Endodermal cell (in vitro differentiated cells): ENCODE measurements around the gene RBFA. TPM values are rescaled to one million over a fixed set of nuclear protein-coding genes. Genes with fewer than 3 reads are reported as not detected.
A peak's percentile ranks its signal among the peaks of the same experiment; 100 is the strongest.

Experiments used
- DNase-seq: peaks from one replicate; pipeline ENCODE4 v3.0.0-alpha.2; 2017
- H3K27ac ChIP-seq: 2 replicates; pipeline ENCODE4 v1.5.1; 2013; ENCODE audit warnings: mild to moderate bottlenecking, low read depth, low read length, moderate library complexity
- H3K27me3 ChIP-seq: 2 replicates; pipeline ENCODE4 v1.6.1; 2013; ENCODE audit warnings: mild to moderate bottlenecking, low read length, moderate library complexity; ENCODE audit not compliant: insufficient read depth, control insufficient read depth, poor library complexity, severe bottlenecking
- H3K36me3 ChIP-seq: 2 replicates; pipeline ENCODE4 v1.7.0; 2013; ENCODE audit warnings: mild to moderate bottlenecking, low read length, moderate library complexity; ENCODE audit not compliant: control insufficient read depth, insufficient read depth
- H3K4me1 ChIP-seq: one replicate; pipeline ENCODE4 v1.7.0; 2013; ENCODE audit warnings: low read length; ENCODE audit not compliant: control insufficient read depth, insufficient read depth
- H3K4me3 ChIP-seq: 2 replicates; pipeline ENCODE4 v1.5.1; 2013; ENCODE audit warnings: mild to moderate bottlenecking, low read length, moderate library complexity
- H3K9ac ChIP-seq: 2 replicates; pipeline ENCODE4 v1.6.1; 2013; ENCODE audit warnings: mild to moderate bottlenecking, low read length, moderate library complexity; ENCODE audit not compliant: poor library complexity, severe bottlenecking; ENCODE audit errors: extremely low read depth
- H3K9me3 ChIP-seq: 2 replicates; pipeline ENCODE4 v1.6.1; 2013; ENCODE audit warnings: mild to moderate bottlenecking, low read length, moderate library complexity; ENCODE audit not compliant: control insufficient read depth
- H3K27ac Mint-ChIP-seq: 2 replicates; pipeline ENCODE4 v1.8.0; 2020; ENCODE audit warnings: mixed read lengths
- H3K27me3 Mint-ChIP-seq: 2 replicates; pipeline ENCODE4 v1.8.0; 2021; ENCODE audit warnings: mild to moderate bottlenecking, mixed read lengths; ENCODE audit not compliant: insufficient read depth
- H3K36me3 Mint-ChIP-seq: 2 replicates; pipeline ENCODE4 v1.8.0; 2020; ENCODE audit warnings: low read depth, mixed read lengths
- H3K4me1 Mint-ChIP-seq: 2 replicates; pipeline ENCODE4 v1.8.0; 2020; ENCODE audit warnings: mixed read lengths
- H3K4me3 Mint-ChIP-seq: 2 replicates; pipeline ENCODE4 v1.8.0; 2020; ENCODE audit warnings: mild to moderate bottlenecking, moderate library complexity, mixed read lengths
- H3K9me3 Mint-ChIP-seq: 2 replicates; pipeline ENCODE4 v1.8.0; 2020; ENCODE audit warnings: mild to moderate bottlenecking, mixed read lengths
- WGBS, 2 experiments: methylation state at CpG; one replicate each; pipeline versions ENCODE4 v1.1.5 to v1.1.7; 2013; ENCODE audit warnings: missing lambda C conversion rate in 2 of 2, mixed read lengths in 1 of 2; ENCODE audit not compliant: insufficient coverage in 1 of 2, insufficient read length in 1 of 2; 5-methylcytosine and 5-hydroxymethylcytosine counted together
- long read RNA-seq, 4 experiments: library from polyadenylated mRNA in 2 of 4; library from RNA in 1 of 4; library from capped mRNA in 1 of 4; stranded (forward) in 3 of 4; unstranded in 1 of 4; transcript quantifications; one replicate each; pipeline ENCODE4 v2.0.0, GENCODE V29; 2020 to 2021; ENCODE audit warnings: inconsistent platforms in 1 of 4
- polyA plus RNA-seq, 2 experiments: library from polyadenylated mRNA; stranded (reverse); fragments of 50-300 nt; gene quantifications; one replicate each; pipeline ENCODE4 v1.2.3, GENCODE V29; 2013
- total RNA-seq, 2 donors: library from RNA; stranded (reverse); fragmentation: NEBNext Ultra II Directional in 1 of 2; extraction: Animal tissue kit (Norgen Biotek cat#: 25700) in 1 of 2; gene quantifications; 2 replicates in 1 of 2; 3 replicates in 1 of 2; pipeline ENCODE4 v1.2.1, GENCODE V29; 2021
- TF ChIP-seq, protein P1 (sequence below): fragments of 200-600 bp; sonication (generic); conservative IDR thresholded peaks from 2 replicates; pipeline ENCODE4 v1.5.0; 2021; ENCODE audit warnings: antibody characterized with exemption, mild to moderate bottlenecking

Gene RBFA, protein sequence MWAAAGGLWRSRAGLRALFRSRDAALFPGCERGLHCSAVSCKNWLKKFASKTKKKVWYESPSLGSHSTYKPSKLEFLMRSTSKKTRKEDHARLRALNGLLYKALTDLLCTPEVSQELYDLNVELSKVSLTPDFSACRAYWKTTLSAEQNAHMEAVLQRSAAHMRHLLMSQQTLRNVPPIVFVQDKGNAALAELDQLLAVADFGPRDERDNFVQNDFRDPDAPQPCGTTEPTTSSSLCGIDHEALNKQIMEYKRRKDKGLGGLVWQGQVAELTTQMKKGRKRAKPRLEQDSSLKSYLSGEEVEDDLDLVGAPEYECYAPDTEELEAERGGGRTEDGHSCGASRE
- 10 to 100 TPM; 16.6 to 27.6 TPM for total RNA-seq
- polyA plus RNA-seq (2013, experiment 1 of 2): 26.5 TPM
- polyA plus RNA-seq (2013, experiment 2 of 2): 24.5 TPM
- long read RNA-seq, experiment 1, partial matches to known transcripts: 2 of 7 reads
- long read RNA-seq, experiment 1, other reads (novel, unspliced or antisense): 1 of 7 reads
- long read RNA-seq, experiment 2, transcript RBFA-202 (7 exons, 1,407 nt): major isoform, 9 of 10 reads
- long read RNA-seq, experiment 2, partial matches to known transcripts: 0 of 10 reads
- long read RNA-seq, experiment 2, other reads (novel, unspliced or antisense): 0 of 10 reads
- long read RNA-seq, experiment 3, transcript RBFA-202 (7 exons, 1,407 nt): major isoform, 72 of 86 reads
- long read RNA-seq, experiment 3, partial matches to known transcripts: 1 of 86 reads
- long read RNA-seq, experiment 3, other reads (novel, unspliced or antisense): 11 of 86 reads
- long read RNA-seq, experiment 4, transcript RBFA-202 (7 exons, 1,407 nt): major isoform, 14 of 16 reads
- long read RNA-seq, experiment 4, partial matches to known transcripts: 0 of 16 reads
- long read RNA-seq, experiment 4, other reads (novel, unspliced or antisense): 2 of 16 reads

DNA sequence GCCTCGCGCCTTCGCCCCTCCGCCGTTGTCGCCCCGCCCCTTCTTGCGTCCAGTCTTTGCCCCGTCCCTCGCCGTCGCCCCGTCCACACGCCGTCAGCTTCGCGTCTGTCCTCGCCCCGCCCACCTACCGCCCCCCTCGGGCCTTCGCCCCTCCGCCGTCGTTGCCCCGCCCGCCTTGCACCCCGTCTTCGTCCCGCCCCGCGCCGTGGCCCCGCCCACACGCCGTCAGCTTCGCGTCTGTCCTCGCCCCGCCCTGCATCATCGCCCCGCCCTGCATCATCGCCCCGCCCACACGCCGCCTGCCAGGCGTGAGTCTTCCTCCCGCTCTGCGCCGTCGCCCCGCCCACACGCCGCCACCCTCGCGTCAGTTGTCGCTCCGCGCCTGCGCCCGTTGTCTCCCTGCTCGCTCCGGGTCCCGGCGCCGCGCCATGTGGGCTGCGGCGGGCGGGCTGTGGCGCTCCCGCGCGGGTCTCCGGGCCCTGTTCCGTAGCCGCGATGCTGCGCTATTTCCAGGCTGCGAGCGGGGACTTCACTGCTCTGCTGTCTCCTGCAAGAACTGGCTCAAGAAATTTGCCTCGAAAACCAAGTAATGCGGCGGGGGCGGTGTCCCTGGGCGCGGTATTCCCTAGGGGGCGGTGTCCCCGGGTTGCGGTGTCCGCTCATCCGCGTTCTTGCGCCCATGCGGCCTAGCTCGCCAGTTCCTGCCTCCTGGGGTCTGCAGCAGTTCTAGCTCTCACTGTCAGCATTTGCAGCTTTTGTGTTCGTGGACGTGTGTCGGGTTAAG lies at the start of gene RBFA:
RBFA (plus strand) TSS at position 367 of the 784 bp plus-strand sequence; CDS start at position 429, 62 bp downstream.
- peaks cover 4% of the 10 kb centered on the region for H3K4me1 ChIP-seq
- Mint-ChIP-seq H3K9me3 (no peaks in the 10 kb centered on the region), H3K36me3 (peaks cover 14% of the 10 kb centered on the region), H3K27me3 (peaks cover 24% of the 10 kb centered on the region), H3K4me1 (peaks cover 14% of the 10 kb centered on the region), H3K27ac (peak within 1 kb of the TSS; percentile 96), H3K4me3 (peak within 1 kb of the TSS; percentile 80)
- H3K9me3 ChIP-seq: no peaks in the 10 kb centered on the region
- H3K36me3 ChIP-seq: peaks cover 15% of the 10 kb centered on the region
- H3K27me3 ChIP-seq: no peaks in the 10 kb centered on the region
- WGBS, 2 experiments: 0% methylated on average over 37 to 99 of the region's 99 CpGs
- TF ChIP-seq, protein P1, sequence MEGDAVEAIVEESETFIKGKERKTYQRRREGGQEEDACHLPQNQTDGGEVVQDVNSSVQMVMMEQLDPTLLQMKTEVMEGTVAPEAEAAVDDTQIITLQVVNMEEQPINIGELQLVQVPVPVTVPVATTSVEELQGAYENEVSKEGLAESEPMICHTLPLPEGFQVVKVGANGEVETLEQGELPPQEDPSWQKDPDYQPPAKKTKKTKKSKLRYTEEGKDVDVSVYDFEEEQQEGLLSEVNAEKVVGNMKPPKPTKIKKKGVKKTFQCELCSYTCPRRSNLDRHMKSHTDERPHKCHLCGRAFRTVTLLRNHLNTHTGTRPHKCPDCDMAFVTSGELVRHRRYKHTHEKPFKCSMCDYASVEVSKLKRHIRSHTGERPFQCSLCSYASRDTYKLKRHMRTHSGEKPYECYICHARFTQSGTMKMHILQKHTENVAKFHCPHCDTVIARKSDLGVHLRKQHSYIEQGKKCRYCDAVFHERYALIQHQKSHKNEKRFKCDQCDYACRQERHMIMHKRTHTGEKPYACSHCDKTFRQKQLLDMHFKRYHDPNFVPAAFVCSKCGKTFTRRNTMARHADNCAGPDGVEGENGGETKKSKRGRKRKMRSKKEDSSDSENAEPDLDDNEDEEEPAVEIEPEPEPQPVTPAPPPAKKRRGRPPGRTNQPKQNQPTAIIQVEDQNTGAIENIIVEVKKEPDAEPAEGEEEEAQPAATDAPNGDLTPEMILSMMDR: peak; percentile 69
- peak within 1 kb of the TSS; percentile 93 for H3K4me3 ChIP-seq
- H3K27ac ChIP-seq: peak within 1 kb of the TSS; percentile 88
- peak within 1 kb of the TSS; percentile 75 for H3K9ac ChIP-seq
- DNase-seq: peak; percentile 100

DNA sequence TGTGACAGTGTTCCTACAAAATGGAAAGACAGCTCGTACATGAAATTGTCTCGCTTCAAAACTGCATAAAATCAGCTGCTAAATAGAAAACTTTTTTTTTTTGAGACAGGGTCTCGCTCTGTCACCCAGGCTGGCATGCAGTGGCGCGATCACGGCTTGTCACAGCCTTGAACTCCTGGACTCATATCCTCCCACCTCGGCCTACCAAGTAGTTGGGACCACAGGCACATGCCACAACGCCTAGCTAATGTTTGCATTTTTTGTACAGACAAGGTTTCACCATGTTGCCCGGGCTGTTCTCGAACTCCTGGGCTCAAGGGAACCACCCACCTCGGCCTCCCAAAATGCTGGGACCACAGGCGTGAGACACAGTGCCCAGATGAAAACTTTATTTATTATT lies 49.1 kb upstream of the RBFA start:
- Histone ChIP-seq H3K36me3 (peaks cover 37% of the 10 kb centered on the region), H3K9me3 (no peaks in the 10 kb centered on the region), H3K4me3 (no peak overlapping the region), H3K27me3 (peaks cover 4% of the 10 kb centered on the region), H3K9ac (no peak overlapping the region), H3K4me1 (no peaks in the 10 kb centered on the region), H3K27ac (no peak overlapping the region)
- H3K9me3 Mint-ChIP-seq: no peaks in the 10 kb centered on the region
- peaks cover 13% of the 10 kb centered on the region for H3K4me1 Mint-ChIP-seq
- H3K27me3 Mint-ChIP-seq: peaks cover 8% of the 10 kb centered on the region
- no peak overlapping the region for H3K4me3 Mint-ChIP-seq
- DNase-seq: no peak
- 94 to 97% methylated on average over 8 to 12 of the region's 12 CpGs for WGBS, 2 experiments
- H3K36me3 Mint-ChIP-seq: peaks cover 32% of the 10 kb centered on the region
- no peak overlapping the region for H3K27ac Mint-ChIP-seq
- TF ChIP-seq, protein P1: no peak

DNA sequence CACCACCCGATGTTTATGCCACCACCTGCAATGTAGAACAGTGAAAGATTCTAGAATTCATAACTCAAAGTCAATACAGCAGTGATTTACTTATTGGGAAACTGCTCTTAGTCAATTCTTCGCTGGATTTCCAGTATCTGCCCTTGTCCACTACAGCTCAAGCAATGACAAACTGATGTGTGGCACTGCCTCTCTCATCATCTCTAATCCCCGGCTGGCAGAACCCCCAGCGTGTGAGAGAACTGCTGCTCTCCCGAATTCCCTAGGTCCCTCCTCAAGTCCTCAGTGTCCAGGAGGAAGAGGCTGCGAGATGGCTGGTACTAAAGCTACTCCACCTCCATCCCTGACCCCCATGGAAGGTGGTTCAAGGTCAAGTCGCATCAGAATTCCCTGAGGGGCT lies 47.5 kb upstream of the RBFA start:
- no peak overlapping the region for H3K9ac ChIP-seq
- peak overlapping the region; percentile 68 for H3K4me3 Mint-ChIP-seq
- H3K9me3 Mint-ChIP-seq: no peaks in the 10 kb centered on the region
- H3K36me3 Mint-ChIP-seq: peaks cover 29% of the 10 kb centered on the region
- H3K27ac ChIP-seq: no peak overlapping the region
- H3K27ac Mint-ChIP-seq: peak overlapping the region; percentile 46
- peaks cover 16% of the 10 kb centered on the region for H3K27me3 ChIP-seq
- no peak for DNase-seq
- peaks cover 21% of the 10 kb centered on the region for H3K27me3 Mint-ChIP-seq
- peak overlapping the region; percentile 95 for H3K4me3 ChIP-seq
- no peaks in the 10 kb centered on the region for H3K4me1 ChIP-seq
- no peaks in the 10 kb centered on the region for H3K9me3 ChIP-seq
- H3K36me3 ChIP-seq: peaks cover 36% of the 10 kb centered on the region
- TF ChIP-seq, protein P1: no peak
- WGBS, 2 experiments: 65 to 85% methylated on average over 4 to 7 of the region's 7 CpGs
- H3K4me1 Mint-ChIP-seq: peaks cover 13% of the 10 kb centered on the region
